NB4 (cell line): ENCODE results near the gene LIPA.
A peak's percentile ranks its signal among the peaks of the same experiment; 100 is the strongest.
"Not testable (repeated sequence)": the region's sequence is repeated elsewhere in the genome, so short reads cannot be mapped to it uniquely, and the experiment has no call there.

Experiments used
- DNase-seq: peaks from one replicate; pipeline ENCODE4 v3.0.0; 2010; ENCODE audit warnings: low read depth
- H3K4me3 ChIP-seq: one replicate; pipeline ENCODE4 v1.5.1; 2011; ENCODE audit warnings: mild to moderate bottlenecking, low read depth, low read length, moderate library complexity
- MYC ChIP-seq: IDR thresholded peaks from 2 replicates; pipeline ENCODE4 v1.6.1; 2011; ENCODE audit warnings: low read depth, low read length
- POLR2A ChIP-seq: IDR thresholded peaks from 2 replicates; pipeline ENCODE4 v1.6.1; 2011; ENCODE audit warnings: mild to moderate bottlenecking; ENCODE audit not compliant: insufficient read length; ENCODE audit errors: extremely low read depth
- TF ChIP-seq, protein P1 (sequence below): IDR thresholded peaks from 2 replicates; pipeline ENCODE4 v1.6.1; 2011; ENCODE audit warnings: low read depth, low read length
- TF ChIP-seq, protein P2 (sequence below): IDR thresholded peaks from one replicate; pipeline ENCODE4 v1.5.1; 2012; ENCODE audit warnings: low read depth, low read length

LIPA gene

GRCh38 chr10:89296220-89296648 lies 44.7 kb upstream of the LIPA start:
- TF ChIP-seq MYC (no peak), POLR2A (no peak)
- TF ChIP-seq, protein P1, sequence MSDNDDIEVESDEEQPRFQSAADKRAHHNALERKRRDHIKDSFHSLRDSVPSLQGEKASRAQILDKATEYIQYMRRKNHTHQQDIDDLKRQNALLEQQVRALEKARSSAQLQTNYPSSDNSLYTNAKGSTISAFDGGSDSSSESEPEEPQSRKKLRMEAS: no peak
- TF ChIP-seq, protein P2, sequence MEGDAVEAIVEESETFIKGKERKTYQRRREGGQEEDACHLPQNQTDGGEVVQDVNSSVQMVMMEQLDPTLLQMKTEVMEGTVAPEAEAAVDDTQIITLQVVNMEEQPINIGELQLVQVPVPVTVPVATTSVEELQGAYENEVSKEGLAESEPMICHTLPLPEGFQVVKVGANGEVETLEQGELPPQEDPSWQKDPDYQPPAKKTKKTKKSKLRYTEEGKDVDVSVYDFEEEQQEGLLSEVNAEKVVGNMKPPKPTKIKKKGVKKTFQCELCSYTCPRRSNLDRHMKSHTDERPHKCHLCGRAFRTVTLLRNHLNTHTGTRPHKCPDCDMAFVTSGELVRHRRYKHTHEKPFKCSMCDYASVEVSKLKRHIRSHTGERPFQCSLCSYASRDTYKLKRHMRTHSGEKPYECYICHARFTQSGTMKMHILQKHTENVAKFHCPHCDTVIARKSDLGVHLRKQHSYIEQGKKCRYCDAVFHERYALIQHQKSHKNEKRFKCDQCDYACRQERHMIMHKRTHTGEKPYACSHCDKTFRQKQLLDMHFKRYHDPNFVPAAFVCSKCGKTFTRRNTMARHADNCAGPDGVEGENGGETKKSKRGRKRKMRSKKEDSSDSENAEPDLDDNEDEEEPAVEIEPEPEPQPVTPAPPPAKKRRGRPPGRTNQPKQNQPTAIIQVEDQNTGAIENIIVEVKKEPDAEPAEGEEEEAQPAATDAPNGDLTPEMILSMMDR: no peak
- DNase-seq: peak; percentile 88
- H3K4me3 ChIP-seq: no peak overlapping the region

DNA sequence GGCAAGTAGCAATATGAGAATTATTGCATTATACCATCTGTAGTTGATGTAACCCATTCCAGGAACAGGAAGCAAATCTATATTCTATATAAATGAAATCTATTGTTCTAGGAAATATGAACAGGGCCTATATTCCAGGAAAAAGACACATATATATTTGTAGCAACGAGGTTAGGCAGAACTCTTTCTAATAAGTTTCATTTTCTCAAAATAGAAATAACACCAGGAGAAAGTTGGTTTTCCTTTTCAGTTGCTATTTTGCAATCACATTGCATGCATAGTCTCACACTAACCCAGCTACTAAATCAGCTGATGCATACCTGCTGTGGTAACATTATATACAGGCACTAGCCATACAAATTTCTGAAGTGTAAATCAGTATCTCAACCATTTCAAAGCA lies 44.0 kb upstream of the LIPA start:
- H3K4me3 ChIP-seq: peak overlapping the region; percentile 33
- peak; percentile 34; the same call in 1 of the 2 replicates for TF ChIP-seq MYC
- no peak for TF ChIP-seq POLR2A
- TF ChIP-seq, protein P1: 0 out of 2 replicates have a peak, but pooled peaks have one; percentile 24
- DNase-seq: peak; percentile 64

GRCh38 chr10:89294721-89295239 lies 43.2 kb upstream of the LIPA start:
- no peak overlapping the region for H3K4me3 ChIP-seq
- DNase-seq: peak; percentile 31
- TF ChIP-seq, protein P1: no peak
- TF ChIP-seq MYC: no peak
- no peak for TF ChIP-seq POLR2A
- TF ChIP-seq, protein P2: no peak

DNA sequence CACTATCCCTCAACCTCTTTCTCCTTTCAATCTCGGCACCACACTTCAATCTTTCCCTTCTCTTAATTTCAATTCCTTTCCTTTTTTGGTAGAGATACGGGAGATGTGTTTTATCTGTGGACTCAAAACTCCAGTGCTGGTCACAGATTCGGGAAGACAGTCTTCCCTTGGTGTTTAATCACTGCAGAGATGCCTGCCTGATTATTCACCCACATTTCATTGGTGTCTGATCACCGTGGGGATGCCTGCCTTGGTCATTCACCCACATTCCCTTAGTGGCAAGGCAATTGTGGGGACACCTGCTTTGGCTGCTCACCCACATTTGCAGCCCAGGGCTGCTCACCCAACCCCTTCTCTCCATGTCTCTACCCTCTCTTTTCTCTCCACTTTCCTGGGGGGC lies 33.7 kb upstream of the LIPA start:
- not testable (repeated sequence) for H3K4me3 ChIP-seq, DNase-seq

GRCh38 chr10:89284711-89285110 lies 33.1 kb upstream of the LIPA start:
- H3K4me3 ChIP-seq, DNase-seq: not testable (repeated sequence)

DNA sequence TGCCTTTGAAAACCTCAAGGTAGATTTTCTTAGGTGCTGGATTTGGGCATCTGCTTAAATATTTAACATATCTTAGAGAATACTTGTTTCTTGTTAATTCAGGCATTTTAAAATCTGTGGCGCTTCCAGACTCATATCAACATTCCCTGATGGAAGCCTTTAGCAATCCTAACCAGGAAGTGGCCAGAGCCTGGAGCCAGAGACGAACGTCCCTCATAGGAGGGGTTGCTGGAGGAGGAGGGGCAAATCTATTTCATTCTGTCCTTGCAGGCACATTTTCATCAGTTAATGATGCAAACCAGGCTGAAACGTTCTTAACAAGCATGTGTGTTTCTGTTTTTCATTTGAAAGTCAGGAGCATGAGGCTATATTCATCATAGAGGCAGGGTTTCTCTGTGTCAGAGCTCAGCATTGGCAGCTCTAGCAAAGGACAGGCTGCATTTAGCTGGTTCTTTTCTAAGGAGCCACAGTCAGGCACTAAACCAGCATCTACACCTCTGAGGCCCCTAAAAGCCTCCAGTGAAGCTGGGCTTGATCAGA lies 32.4 kb upstream of the LIPA start:
- TF ChIP-seq, protein P2: no peak
- no peak for TF ChIP-seq MYC
- no peak for TF ChIP-seq POLR2A
- TF ChIP-seq, protein P1: no peak
- DNase-seq: no peak
- no peak overlapping the region for H3K4me3 ChIP-seq

DNA sequence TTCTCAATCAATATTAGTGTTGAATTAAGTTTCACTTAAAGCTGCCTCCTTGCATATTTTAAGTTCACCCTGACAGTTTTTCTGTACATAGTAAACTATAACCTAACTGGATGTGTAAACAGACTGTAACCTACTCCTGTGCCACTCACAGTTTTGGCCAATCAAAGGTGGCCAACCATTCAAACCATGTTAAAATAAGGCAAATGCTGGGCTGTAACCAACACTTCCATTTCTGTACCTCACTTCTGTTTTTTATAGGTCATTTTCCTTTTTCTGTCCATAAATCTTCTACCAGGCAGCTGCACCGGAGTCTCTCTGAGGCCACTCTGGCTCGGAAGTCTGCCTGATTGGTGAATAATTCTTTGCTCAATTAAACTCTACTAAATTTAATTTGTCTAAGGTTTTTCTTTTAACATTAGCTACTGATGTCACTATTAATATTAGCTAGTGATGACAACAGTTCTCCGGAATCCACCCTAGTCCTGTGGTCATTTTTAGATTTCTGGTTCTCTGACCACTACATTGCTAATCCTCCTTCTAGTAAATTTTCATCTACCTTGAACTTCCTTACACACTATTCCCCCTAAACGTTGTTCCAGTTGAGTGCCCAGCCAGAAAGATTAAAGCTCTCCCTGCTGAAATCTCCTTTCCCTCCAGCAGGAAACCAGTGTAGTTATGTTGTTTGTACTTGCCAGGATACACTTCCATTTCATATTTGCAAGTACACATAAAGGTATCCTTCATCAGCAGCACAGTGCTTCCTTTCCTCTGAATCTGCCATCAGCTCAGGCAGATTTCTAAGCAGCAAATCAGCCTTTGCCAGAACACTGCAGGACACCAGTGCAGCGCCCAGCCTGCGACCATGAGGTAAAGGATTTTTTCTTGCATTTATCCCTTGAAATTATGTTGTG lies 31.7 kb upstream of the LIPA start:
- TF ChIP-seq POLR2A (no peak), MYC (no peak)
- TF ChIP-seq, protein P1: no peak
- TF ChIP-seq, protein P2: no peak
- no peak for DNase-seq
- no peak overlapping the region for H3K4me3 ChIP-seq
